NCI-H446 treated with DMSO at 0.1 percent for 48 hours (cell line): Measurements from ENCODE around the gene SLC17A2.

ENCODE experiments used
- DNase-seq: peaks from one replicate; lab custom pipeline; 2025; lab: John Stamatoyannopoulos, UW

Gene SLC17A2

DNA sequence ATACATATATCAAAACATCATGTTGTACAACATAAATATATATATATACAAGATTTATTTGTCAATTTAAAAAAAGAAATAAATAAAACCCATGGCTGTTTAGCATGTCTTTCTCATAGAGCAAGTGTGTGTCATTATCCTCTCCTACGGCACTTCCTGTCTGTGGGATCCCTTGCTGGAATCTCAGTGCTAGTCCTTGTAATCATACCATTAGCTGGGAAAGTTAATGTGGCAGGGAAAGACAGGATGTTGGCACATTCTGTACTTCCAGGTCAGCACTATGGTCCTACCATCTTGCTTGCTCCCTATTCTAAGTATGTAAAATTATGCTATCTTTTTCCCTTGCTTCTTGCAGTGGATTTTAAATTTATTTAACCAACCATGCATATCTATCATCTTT is 47.0 kb downstream of the SLC17A2 start:
- no peak for DNase-seq

DNA sequence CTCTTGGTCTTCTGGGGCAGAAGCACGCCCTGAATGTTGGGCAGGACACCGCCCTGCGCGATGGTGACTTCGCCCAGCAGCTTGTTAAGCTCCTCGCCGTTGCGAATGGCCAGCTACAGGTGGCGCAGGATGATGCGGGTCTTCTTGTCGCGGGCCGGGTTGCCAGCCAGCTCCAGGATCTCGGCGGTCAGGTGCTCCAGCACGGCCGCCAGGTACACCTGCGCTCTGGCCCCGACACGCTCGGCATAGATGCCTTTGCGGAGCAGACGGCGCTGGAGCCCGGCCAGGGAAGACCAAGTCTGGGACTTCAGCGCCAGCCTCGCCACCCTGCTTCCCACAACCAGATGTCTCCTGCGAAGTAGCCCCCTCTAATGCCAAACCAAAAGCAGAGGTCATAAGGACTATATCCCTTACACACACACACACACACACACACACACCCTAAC is 48.4 kb downstream of the SLC17A2 start:
- DNase-seq, result no peak

DNA sequence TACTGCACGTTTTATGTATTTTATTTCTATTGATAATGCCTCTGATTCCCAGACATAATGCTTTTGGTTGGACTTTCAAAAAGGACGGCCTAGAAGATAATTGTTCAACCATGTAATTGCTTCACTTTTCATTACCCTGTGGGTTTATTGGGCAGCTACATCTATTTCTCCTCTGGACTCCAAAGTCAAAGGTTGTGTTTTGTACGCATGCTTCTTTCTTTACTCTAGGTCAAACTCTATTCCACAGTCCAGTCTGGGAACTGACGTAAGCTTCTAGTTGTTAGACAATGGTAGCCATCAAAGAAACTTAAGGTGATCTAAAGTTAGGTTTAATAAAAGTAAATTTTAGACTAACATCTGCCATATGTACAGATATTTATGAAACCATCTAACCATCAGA is 49.9 kb downstream of the SLC17A2 start:
- DNase-seq, result no peak

DNA sequence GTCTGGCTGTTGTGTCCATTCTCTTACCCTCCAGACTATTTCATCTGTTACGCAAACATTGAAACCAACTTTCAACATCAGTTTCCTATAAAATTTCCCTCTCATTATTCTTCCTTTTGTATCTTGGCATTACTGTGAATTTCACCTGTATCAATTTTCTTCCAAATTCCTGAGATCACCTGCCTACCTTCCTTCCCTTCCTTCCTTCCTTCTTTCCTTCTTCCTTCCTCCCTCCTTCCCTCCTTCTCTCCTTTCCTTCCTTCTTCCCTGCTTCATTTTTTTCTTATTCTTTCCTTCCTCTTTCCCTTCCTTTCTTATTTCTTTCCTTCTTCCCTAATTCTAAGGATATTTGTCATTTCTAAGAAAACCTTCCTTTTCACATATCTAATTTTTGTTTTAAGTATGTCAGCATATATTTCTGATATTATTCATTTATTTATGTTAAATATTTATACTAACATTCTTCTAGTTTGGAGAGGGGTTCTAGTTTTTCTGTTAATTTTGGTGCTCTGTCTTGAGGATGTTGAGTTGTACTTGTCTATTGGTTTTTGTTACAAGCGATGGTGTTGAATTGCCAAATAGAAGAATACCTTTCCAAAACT is 51.7 kb downstream of the SLC17A2 start:
- no peak for DNase-seq

DNA sequence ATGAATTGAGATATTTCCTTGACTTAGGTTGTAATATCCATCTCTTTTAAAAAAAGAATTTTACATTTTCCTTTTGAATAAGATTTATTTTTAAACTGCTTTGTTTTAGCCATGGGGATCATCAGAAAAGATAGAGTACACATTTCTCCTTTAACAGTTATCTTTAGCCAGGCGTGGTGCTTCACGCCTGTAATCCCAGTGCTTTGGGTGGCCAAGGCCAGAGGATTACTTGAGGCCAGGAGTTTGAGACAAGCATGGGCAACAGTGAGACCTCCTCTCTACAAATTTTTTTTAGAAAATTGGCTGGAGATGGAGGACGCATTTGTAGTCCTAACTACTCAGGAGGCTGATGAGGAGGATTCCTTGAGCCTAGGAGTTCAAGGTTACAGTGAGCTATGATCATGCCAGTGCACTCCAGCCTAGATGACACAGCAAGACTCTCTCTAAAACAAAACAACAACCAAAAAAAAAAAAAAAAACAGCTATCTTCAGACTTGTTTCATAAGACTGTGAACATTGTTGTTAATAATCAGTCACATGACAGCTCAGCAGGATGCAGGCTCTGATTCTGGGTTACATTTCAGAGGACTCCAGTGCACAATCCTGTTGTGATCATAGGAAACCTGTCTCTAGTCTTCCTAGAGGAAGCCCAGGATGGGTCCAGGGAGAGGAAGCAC is 54.4 kb downstream of the SLC17A2 start:
- DNase-seq, result no peak

DNA sequence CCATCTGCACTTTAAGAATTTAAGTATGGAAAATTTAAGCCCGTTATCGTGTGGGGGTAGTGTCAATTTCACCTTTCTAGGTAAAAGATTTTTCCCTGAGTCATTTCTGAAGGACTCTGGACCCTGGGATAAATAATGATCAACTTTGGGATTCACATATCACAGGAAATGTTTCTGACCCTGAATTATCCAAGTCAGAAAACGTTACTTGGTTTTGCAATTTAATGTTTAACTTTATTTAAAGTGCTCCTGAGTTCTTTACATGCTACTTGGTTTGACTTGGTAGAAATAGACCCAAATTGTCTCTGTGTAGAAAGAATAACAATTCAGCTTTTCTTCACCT is 55.0 kb downstream of the SLC17A2 start:
- DNase-seq, result no peak

DNA sequence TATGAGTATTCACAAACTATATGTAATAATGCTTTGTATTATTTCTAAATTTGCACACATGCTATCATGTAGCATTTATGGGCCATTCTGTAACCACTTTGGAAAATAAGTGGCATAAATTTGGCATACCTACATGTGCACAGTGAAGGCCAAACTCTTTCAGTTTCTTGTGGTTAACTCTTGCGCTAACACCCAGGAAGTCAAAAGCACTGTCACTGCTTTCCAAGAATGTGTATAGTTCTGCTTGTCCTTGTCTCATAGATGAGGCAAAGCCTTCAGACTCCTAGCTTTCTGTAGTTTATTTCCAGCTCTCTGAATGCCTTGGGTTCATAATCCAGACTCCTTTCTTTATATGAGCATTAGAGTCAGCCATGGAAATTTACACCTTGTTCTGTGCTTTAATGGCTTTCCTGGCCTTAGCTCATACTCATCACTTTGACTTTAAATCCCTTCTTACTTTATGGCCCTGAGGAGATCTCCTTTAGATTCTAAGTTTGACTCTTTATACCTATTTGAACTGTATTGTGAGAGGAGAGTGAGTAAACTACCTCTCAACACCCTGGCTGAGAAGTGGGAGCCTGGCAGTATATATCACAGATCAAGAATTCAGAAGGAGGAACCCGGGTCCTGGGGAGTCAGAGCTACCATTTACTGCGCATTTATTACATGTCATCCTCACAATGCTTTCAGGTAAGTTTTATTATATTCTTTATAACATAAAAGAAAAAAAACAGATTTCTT is 55.5 kb downstream of the SLC17A2 start:
- no peak for DNase-seq

DNA sequence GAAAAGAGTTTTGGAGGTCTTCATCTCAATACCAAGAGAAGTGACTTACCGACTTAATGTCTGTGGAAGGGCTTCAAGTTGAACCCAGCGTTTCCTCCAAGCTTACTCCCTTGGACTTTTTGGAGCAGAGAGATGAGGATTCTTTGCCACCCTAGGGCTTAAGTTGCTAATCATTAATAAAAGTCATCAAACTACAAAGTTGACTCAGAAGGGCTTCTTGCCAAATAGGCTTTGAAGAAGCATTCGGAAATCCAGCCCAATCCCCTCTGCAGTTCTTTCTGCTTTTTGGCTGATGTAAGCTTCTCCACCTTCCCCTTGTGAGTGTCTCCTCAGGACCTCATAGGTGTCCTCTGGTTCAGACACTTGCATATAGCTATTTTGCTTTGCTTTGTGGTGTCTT is 56.4 kb downstream of the SLC17A2 start, which contains the start of gene SLC17A3:
Gene SLC17A3 (minus strand): TSS at position 126 of the 400 bp plus-strand sequence. CDS start 5,856 bp downstream, outside the sequence.
- no peak for DNase-seq

DNA sequence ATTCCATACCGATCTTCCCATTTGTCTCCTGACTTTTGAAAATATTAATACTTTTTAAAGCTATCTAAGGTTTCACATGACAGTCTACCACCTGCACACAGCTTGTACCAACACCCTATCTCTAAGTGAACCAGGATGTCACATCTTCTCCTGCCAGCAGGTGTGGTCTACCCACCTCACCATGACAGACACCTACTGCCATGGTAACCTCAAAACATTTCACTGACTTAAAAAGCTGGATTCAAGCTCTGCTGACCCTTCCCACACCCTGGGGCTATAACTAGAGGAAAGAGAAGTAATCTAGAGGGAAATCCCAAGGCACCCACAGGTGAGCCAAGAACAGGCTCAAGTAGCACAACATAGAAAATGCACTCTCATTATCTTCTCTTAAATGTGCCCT is 57.7 kb downstream of the SLC17A2 start:
- DNase-seq, result no peak

DNA sequence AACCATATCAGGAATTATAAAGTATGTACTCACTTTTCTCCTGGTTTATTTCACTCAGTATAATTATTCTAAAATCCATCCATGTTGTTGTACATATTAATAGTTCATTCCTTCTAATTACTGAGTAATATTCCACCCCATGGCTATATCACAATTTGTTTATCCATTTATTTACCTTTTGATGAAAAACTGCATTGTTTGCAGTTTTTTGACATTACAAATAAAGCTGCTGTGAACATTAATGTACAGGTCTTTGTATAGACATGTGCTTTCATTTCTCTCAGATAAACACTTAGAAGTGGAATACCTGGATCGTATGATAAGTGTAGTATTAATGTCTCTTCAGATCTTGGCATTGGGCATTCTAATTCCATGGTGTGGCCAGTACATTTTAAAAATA is 60.7 kb downstream of the SLC17A2 start:
- DNase-seq, result no peak

DNA sequence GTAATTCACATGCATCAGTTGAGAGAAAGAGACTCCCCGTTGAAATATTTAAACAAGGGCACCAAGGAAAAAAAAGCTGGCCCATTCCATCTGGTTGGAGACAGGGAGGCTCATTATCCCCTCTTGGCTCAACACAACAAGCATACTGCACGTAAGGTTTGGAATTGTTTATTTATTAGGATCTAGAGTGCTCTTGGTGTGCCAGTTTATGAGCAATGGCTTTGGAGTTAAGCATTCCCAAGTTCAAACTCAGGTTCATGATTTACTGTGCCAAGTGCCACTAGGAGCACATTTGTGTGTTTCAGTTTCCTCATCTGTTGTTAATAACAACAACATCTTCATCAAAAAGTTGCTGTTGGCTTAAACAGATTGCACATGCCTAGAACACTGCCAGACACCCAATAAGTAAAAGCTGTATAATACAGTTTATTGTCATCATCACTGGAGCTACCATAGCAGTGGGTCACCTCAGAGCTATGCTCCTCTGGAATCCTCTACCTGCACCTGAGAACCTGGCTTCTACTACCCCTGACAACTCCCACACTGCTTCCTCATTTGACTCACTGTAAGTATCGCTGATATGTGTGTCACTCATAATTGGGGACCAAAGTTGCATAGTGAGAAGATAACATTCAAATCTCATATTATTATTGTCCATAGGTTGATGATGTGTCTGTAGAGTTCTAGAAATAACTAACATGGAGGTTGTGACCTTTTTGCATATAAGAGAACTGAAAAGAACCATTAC is 61.9 kb downstream of the SLC17A2 start:
- no peak for DNase-seq

DNA sequence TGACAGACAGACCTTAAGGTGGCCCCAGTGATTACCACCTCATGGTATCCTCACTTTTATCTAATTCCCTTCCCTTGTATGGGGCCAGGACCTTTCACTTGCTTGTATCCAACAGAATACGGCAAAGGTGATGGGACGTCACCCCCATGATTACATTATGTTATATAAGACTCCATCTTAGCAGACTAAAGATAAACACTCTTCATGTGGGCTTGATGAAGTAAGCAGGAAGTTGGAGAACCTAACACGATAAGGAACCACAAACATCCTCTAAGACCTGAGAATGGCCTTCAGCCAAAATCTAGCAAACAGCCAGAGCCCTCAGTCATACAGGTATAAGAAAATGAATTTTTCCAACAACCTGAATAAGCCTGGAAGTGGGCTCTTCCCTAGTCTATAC is 64.5 kb downstream of the SLC17A2 start:
- no peak for DNase-seq

DNA sequence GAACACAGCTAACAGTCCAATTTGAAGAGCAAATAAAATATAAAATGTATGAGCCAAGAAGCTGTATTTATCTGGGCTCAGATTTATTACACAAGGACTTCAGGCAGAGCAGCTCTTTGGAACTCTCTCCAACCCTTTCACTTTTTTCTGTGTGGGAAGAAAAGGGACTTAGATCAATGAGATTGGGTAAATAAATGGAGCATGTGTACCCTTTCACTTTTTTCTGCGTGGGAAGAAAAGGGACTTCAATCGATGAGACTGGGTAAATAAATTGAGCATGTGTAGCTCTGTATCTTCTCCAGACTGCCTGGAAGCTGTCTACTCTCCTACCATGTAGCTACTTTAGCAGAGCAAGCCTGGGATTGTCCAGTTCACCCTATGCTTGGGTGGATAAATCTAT is 67.1 kb downstream of the SLC17A2 start:
- no peak for DNase-seq
